Ishikawa (cell line): Measurements from ENCODE around the gene ADCY5.

Experiments used
- CEBPB ChIP-seq: IDR thresholded peaks from 2 replicates; pipeline ENCODE4 v1.6.1; 2012
- CREB1 ChIP-seq: IDR thresholded peaks from 2 replicates; pipeline ENCODE4 v1.6.1; 2012; ENCODE audit warnings: low read depth
- EGR1 ChIP-seq: IDR thresholded peaks from 2 replicates; pipeline ENCODE4 v1.6.1; 2012
- EP300 ChIP-seq: IDR thresholded peaks from 2 replicates; pipeline ENCODE4 v1.6.1; 2012; ENCODE audit warnings: borderline replicate concordance
- FOXM1 ChIP-seq: IDR thresholded peaks from 2 replicates; pipeline ENCODE4 v1.6.1; 2012; ENCODE audit warnings: low read depth, borderline replicate concordance
- NFIC ChIP-seq: IDR thresholded peaks from 2 replicates; pipeline ENCODE4 v1.6.1; 2012
- RAD21 ChIP-seq: IDR thresholded peaks from 2 replicates; pipeline ENCODE4 v1.6.1; 2012; ENCODE audit warnings: low read depth
- TAF1 ChIP-seq: IDR thresholded peaks from 2 replicates; pipeline ENCODE4 v1.6.1; 2012; ENCODE audit warnings: low read depth, mild to moderate bottlenecking
- TCF12 ChIP-seq: IDR thresholded peaks from 2 replicates; pipeline ENCODE4 v1.6.1; 2012; ENCODE audit warnings: low read depth
- TEAD4 ChIP-seq: IDR thresholded peaks from 2 replicates; pipeline ENCODE4 v1.6.1; 2012
- YY1 ChIP-seq: IDR thresholded peaks from 2 replicates; pipeline ENCODE4 v1.6.1; 2012; ENCODE audit warnings: low read depth
- ZBTB7A ChIP-seq: IDR thresholded peaks from 2 replicates; pipeline ENCODE4 v1.6.1; 2012; ENCODE audit warnings: low read depth
- TF ChIP-seq, protein P1 (sequence below): IDR thresholded peaks from 2 replicates; pipeline ENCODE4 v1.6.1; 2012
- TF ChIP-seq, protein P2 (sequence below): IDR thresholded peaks from 2 replicates; pipeline ENCODE4 v1.6.1; 2012; ENCODE audit warnings: low read depth, mild to moderate bottlenecking
- TF ChIP-seq, protein P3 (sequence below): IDR thresholded peaks from 2 replicates; pipeline ENCODE4 v1.6.1; 2012

The ADCY5 gene

DNA sequence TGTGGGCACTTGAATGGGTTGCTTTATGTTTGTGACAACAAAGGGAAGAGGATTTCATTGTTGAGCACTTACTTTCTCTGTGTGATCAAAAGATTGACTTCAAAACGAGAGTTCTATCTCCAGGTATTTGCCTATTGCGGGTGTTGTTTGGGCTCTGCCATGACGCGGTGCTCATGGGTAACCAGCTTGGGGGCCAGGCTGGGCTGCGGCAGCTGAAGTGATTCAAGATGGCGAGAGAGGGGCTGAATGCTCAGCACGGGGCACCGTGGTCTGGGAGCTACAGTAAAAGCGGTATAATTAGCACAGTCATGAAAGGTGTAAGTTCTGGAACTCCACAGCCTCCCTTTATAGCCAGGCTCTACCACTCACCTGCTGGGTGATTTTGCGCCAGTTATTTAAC lies 31.0 kb upstream of the ADCY5 start:
- TF ChIP-seq NFIC: no peak
- TF ChIP-seq TCF12: no peak
- TF ChIP-seq YY1: no peak
- no peak for TF ChIP-seq EP300
- TF ChIP-seq, protein P1, sequence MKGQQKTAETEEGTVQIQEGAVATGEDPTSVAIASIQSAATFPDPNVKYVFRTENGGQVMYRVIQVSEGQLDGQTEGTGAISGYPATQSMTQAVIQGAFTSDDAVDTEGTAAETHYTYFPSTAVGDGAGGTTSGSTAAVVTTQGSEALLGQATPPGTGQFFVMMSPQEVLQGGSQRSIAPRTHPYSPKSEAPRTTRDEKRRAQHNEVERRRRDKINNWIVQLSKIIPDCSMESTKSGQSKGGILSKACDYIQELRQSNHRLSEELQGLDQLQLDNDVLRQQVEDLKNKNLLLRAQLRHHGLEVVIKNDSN: no peak
- no peak for TF ChIP-seq TEAD4
- TF ChIP-seq RAD21: no peak
- TF ChIP-seq, protein P2, sequence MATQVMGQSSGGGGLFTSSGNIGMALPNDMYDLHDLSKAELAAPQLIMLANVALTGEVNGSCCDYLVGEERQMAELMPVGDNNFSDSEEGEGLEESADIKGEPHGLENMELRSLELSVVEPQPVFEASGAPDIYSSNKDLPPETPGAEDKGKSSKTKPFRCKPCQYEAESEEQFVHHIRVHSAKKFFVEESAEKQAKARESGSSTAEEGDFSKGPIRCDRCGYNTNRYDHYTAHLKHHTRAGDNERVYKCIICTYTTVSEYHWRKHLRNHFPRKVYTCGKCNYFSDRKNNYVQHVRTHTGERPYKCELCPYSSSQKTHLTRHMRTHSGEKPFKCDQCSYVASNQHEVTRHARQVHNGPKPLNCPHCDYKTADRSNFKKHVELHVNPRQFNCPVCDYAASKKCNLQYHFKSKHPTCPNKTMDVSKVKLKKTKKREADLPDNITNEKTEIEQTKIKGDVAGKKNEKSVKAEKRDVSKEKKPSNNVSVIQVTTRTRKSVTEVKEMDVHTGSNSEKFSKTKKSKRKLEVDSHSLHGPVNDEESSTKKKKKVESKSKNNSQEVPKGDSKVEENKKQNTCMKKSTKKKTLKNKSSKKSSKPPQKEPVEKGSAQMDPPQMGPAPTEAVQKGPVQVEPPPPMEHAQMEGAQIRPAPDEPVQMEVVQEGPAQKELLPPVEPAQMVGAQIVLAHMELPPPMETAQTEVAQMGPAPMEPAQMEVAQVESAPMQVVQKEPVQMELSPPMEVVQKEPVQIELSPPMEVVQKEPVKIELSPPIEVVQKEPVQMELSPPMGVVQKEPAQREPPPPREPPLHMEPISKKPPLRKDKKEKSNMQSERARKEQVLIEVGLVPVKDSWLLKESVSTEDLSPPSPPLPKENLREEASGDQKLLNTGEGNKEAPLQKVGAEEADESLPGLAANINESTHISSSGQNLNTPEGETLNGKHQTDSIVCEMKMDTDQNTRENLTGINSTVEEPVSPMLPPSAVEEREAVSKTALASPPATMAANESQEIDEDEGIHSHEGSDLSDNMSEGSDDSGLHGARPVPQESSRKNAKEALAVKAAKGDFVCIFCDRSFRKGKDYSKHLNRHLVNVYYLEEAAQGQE: no peak
- no peak for TF ChIP-seq CEBPB
- TF ChIP-seq, protein P3, sequence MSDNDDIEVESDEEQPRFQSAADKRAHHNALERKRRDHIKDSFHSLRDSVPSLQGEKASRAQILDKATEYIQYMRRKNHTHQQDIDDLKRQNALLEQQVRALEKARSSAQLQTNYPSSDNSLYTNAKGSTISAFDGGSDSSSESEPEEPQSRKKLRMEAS: no peak
- TF ChIP-seq EGR1: no peak
- TF ChIP-seq ZBTB7A: no peak
- TF ChIP-seq CREB1: no peak
- TF ChIP-seq TAF1: no peak
- TF ChIP-seq FOXM1: no peak

DNA sequence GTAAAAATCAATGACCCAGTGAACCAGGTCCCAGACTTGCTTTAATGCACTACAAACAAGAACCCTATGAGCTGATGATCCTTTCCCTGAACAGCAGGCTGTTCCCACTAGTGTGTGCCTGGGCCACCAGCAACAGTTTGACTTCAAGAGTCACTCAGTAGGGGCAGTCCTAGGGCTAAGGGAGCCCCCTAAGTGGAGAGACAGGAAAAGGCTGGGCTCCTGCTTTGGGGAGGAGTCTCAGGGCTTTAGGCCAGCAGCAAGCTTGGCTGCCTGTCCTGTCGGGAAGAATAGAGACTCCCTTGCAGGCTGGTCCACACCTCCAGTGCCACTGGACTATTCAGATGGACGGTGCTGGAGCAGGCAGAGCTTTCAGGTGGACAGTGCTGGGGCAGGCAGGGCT lies 29.4 kb upstream of the ADCY5 start:
- no peak for TF ChIP-seq EGR1
- TF ChIP-seq, protein P2: no peak
- TF ChIP-seq, protein P3: no peak
- TF ChIP-seq RAD21: no peak
- TF ChIP-seq EP300: no peak

DNA sequence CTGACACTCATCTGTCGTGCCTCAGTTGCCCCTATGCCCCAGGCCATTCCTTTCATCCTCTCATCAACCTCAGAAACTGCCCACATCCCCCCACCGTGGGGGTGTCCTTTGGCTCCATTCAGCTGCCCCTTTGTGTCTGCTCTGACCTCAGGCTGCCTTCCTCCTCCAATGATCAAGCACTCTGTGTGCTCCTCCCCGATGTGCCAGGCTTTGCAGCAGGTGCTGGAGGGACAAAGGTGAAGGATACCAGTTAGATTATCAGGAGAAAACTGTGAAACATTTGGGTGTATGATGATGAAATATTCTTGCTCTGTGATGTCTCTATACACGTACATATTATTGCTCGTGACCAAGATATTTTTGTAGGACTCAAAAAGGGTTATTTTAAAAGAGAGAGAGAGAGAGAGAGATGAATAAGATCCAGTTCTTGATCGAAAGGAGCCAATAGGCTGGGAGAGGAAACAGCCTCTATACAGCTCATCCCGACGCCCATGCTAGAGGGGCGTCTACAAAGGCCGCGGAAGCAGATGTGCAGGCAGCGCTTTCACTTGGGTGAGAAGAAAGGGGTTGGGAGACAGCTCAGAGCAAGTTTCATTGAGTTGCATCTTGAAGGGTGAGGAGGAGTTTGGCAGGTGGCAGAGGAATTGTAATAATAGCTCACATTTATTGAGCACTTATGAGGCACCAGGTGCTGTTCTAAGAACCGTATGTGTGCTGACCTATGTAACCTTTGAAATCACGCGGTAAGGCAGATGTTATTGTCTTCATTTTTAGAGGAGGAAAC lies 28.3 kb upstream of the ADCY5 start:
- no peak for TF ChIP-seq ZBTB7A
- TF ChIP-seq, protein P1: no peak
- TF ChIP-seq EP300: no peak
- no peak for TF ChIP-seq TCF12
- TF ChIP-seq CEBPB: no peak
- TF ChIP-seq RAD21: no peak
- TF ChIP-seq FOXM1: no peak
- no peak for TF ChIP-seq NFIC
- TF ChIP-seq CREB1: no peak
- TF ChIP-seq, protein P2: no peak
- no peak for TF ChIP-seq TAF1
- no peak for TF ChIP-seq EGR1
- TF ChIP-seq, protein P3: no peak
- no peak for TF ChIP-seq YY1
- TF ChIP-seq TEAD4: no peak

DNA sequence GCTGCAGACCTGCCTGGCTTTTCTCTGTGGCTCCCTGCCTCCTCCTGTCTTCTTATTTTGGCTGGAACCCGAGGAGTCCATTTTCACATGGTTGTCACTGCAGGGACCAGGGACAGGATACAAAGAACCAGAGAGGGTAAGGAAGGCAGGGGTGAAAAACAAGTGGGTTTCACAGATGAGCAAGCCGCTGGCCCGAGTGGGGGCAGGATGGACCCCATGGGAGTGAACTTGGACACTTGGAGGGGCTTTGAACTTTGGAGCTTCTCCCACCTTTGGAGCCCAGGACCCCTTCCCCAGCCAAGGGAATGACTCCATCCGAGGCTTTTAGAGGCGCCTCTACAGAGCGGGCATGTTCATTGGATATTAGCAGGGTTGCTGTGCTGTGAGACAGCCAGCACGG lies 26.9 kb upstream of the ADCY5 start:
- no peak for TF ChIP-seq EGR1
- TF ChIP-seq TCF12: no peak
- TF ChIP-seq TEAD4: no peak
- TF ChIP-seq YY1: no peak
- no peak for TF ChIP-seq NFIC
- no peak for TF ChIP-seq RAD21
- TF ChIP-seq ZBTB7A: no peak
- no peak for TF ChIP-seq FOXM1
- TF ChIP-seq, protein P2: no peak
- TF ChIP-seq EP300: no peak
- TF ChIP-seq, protein P3: no peak
- no peak for TF ChIP-seq CREB1
- TF ChIP-seq TAF1: no peak
- TF ChIP-seq CEBPB: no peak
- TF ChIP-seq, protein P1: no peak
